AG04450 (cell line): Measurements from ENCODE around the gene SPINT2. TPM values are rescaled to one million over a fixed set of nuclear protein-coding genes. Genes with fewer than 3 reads are reported as not detected.

Experiments used
- CTCF ChIA-PET: fragments of 300-600, 350-600 bp; formaldehyde crosslinking; extraction: SDS; loops from one replicate; lab custom pipeline; 2022; ENCODE audit warnings: antibody characterized with exemption, inconsistent platforms; lab: Charles Lee
- POLR2A ChIA-PET: fragments of 350-600 bp; formaldehyde crosslinking; extraction: SDS; loops from one replicate; lab custom pipeline; 2021; ENCODE audit warnings: antibody characterized with exemption, inconsistent platforms; lab: Yijun Ruan, JAX
- DNase-seq: peaks from one replicate; pipeline ENCODE4 v3.0.0-alpha.2; 2011; ENCODE audit warnings: low read depth, low spot score
- H3K27ac ChIP-seq: one replicate; pipeline ENCODE4 v1.5.1; 2012; ENCODE audit warnings: low read depth, low read length, control low read depth
- H3K27me3 ChIP-seq: one replicate; pipeline ENCODE4 v1.6.0; 2012; ENCODE audit warnings: low read length; ENCODE audit not compliant: control insufficient read depth, insufficient read depth
- H3K4me3 ChIP-seq: 2 replicates; pipeline ENCODE4 v1.5.1; 2011; ENCODE audit warnings: mild to moderate bottlenecking, low read depth, low read length, control low read depth
- H3K9me3 ChIP-seq: 2 replicates; pipeline ENCODE4 v1.5.1; 2012; ENCODE audit warnings: low read length; ENCODE audit not compliant: control insufficient read depth, insufficient read depth
- polyA minus RNA-seq: library from RNA; depleted of rRNA, polyadenylated mRNA; stranded (reverse); fragments of >200 nt; gene quantifications from 2 replicates; pipeline ENCODE4 v1.2.3, GENCODE V29; 2011; rRNA and poly(A)+ RNA removed
- polyA plus RNA-seq: library from polyadenylated mRNA; depleted of rRNA; stranded (reverse); fragments of >200 nt; gene quantifications from 2 replicates; pipeline ENCODE4 v1.2.3, GENCODE V29; 2011; rRNA removed
- TF ChIP-seq, protein P1 (sequence below): IDR thresholded peaks from 2 replicates; pipeline ENCODE4 v1.5.1; 2011; ENCODE audit warnings: low read depth, low read length, control low read depth, inconsistent platforms

Gene SPINT2
- polyA plus RNA-seq: 1.3 and 1.8 TPM in 2 replicates
- 0.37 and 1.7 TPM in 2 replicates for polyA minus RNA-seq

DNA sequence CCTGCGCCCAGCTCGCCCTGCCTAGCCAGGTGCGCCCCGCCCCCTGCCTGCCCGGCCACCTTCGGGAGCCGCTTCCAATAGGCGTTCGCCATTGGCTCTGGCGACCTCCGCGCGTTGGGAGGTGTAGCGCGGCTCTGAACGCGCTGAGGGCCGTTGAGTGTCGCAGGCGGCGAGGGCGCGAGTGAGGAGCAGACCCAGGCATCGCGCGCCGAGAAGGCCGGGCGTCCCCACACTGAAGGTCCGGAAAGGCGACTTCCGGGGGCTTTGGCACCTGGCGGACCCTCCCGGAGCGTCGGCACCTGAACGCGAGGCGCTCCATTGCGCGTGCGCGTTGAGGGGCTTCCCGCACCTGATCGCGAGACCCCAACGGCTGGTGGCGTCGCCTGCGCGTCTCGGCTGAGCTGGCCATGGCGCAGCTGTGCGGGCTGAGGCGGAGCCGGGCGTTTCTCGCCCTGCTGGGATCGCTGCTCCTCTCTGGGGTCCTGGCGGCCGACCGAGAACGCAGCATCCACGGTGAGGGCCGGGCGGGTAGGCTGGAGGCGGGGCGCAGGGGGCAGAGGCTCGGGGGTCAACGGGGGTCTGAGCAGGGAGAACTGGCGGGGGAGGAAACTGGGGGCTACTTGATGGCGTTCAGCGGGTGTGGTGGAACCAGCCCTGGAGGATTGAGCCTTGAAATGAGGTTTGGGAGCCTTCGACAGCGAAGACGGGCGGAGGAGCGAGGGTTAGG is at the start of gene SPINT2:
TSS of gene SPINT2 (plus strand) at position 88 of the 727 bp plus-strand sequence. CDS start at position 408, 320 bp downstream.
- POLR2A ChIA-PET: no interaction called here
- CTCF ChIA-PET: interaction anchor here (1.4 to 3.0 kb wide), 2 partner anchors 9 to 20 kb away, joined by 4 to 13 read pairs; partner anchors contain the start of gene PPP1R14A
- H3K27me3 ChIP-seq: peaks cover 3% of the 10 kb centered on the region

DNA sequence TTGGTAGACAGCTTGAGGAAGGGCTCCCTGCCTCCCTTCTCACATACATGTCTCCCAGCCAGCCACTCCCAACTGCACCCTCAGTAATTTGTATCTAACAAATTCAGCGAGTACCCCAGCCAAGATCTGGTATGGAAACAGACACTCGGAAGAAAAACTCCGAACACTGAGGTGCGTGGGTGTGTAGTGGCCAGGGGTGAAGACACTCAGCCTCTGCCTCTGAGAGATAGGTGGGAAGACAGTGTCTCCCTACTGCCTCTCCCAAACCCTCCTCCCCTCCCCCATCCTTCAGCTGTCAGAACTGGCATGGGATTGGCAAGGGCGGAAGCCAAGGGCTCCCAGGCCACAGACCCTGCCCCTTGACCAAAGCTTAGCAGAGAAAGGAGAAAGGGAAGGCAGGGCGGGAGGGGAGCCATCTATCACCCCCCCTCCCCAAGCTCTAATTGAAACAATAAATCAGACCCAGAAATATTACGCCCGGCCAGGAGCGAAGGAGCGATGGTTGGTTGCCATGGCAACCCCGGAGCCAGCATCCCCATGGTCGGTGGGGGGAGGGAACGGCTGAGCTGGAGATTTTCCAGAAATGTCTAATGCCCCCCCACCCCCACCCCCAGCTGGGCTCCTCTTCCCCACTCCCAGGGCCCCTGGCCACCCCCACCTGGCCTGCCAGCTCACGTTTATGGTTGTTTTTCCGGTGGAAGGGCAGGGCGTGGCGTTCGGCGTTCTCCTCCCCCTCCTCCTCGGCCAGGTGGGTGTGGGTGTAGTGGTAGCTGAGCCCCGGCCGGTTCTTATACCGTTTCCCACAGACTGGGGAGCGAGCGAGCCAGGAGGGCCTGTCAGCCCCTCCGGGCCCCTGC is 47.4 kb upstream of the SPINT2 start:
- ChIA-PET CTCF (interaction anchor here (0.6 to 1.2 kb wide), 2 partner anchors 8 to 10 kb away, joined by 3 read pairs; no protein-coding TSS in a partner anchor), POLR2A (no interaction called here)
- DNase-seq: no peak
- TF ChIP-seq, protein P1, sequence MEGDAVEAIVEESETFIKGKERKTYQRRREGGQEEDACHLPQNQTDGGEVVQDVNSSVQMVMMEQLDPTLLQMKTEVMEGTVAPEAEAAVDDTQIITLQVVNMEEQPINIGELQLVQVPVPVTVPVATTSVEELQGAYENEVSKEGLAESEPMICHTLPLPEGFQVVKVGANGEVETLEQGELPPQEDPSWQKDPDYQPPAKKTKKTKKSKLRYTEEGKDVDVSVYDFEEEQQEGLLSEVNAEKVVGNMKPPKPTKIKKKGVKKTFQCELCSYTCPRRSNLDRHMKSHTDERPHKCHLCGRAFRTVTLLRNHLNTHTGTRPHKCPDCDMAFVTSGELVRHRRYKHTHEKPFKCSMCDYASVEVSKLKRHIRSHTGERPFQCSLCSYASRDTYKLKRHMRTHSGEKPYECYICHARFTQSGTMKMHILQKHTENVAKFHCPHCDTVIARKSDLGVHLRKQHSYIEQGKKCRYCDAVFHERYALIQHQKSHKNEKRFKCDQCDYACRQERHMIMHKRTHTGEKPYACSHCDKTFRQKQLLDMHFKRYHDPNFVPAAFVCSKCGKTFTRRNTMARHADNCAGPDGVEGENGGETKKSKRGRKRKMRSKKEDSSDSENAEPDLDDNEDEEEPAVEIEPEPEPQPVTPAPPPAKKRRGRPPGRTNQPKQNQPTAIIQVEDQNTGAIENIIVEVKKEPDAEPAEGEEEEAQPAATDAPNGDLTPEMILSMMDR: no peak
- no peak overlapping the region for H3K27ac ChIP-seq
- no peaks in the 10 kb centered on the region for H3K27me3 ChIP-seq
- H3K4me3 ChIP-seq: no peak overlapping the region
- H3K9me3 ChIP-seq: no peaks in the 10 kb centered on the region; the same call in 1 of the 2 replicates

More for the DNA sequence above, at the start of gene SPINT2:
- TF ChIP-seq, protein P1: no peak
- Histone ChIP-seq H3K9me3 (no peaks in the 10 kb centered on the region), H3K4me3 (peak within 1 kb of the TSS; percentile 51), H3K27ac (no peak within 1 kb of the TSS)
- DNase-seq: no peak

GRCh38 chr19:38218204-38218603 is 46.2 kb upstream of the SPINT2 start:
- Histone ChIP-seq H3K27ac (no peak overlapping the region), H3K27me3 (no peaks in the 10 kb centered on the region), H3K4me3 (no peak overlapping the region), H3K9me3 (no peaks in the 10 kb centered on the region; the same call in 1 of the 2 replicates)
- CTCF ChIA-PET: interaction anchor here (1.2 kb wide), 1 partner anchor 9 kb away, joined by 3 read pairs; no protein-coding TSS in a partner anchor
- POLR2A ChIA-PET: no interaction called here
- TF ChIP-seq, protein P1: no peak
- DNase-seq: no peak

- TF ChIP-seq, protein P1: no peak
- Histone ChIP-seq H3K4me3 (no peak overlapping the region), H3K27ac (no peak overlapping the region), H3K27me3 (no peaks in the 10 kb centered on the region), H3K9me3 (no peaks in the 10 kb centered on the region; the same call in 1 of the 2 replicates)
- POLR2A ChIA-PET: no interaction called here
- CTCF ChIA-PET: no interaction called here
- no peak for DNase-seq
Measured at GRCh38 chr19:38219221-38219620, 45.2 kb upstream of the SPINT2 start.
